Measurements from ENCODE around the gene SLC5A9. TPM values are rescaled to one million over a fixed set of nuclear protein-coding genes. Genes with fewer than 3 reads are reported as not detected.

The SLC5A9 gene
- total RNA-seq, 4 donors from 2014 or later: not detected

DNA sequence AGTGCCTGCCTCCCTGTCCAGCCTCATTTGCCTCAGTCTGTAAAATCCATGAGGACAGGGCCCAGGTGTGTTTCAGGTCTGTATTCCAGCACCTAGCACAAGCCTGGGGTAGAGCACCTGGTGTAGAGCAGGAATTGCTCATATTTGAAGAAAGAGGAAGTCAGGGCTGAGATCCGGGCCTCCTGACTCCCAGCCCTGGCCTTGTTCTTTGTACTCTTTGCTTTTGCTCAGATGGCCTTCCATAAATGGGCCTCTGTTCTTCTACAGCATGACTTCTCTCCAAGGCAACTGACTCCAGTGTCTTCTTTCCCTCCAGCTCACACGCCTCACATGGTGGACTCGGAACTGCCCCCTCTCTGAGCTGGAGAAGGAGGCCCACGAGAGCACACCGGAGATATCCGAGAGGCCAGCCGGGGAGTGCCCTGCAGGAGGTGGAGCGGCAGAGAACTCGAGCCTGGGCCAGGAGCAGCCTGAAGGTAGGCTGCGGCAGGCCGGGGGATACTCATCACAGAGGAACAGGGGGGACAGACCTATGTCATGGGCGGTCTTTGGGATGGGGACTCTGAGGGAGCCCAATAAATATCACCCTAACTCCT, 19.7 kb downstream of the SLC5A9 start:
- DNase-seq (ENCODE audit: low spot score in 2 of 2): no peak
- Histone ChIP-seq H3K4me3 (no peak overlapping the region), H3K27me3 (no peaks in the 10 kb centered on the region), H3K36me3 (no peaks in the 10 kb centered on the region), H3K27ac (no peak overlapping the region), H3K4me1 (peaks cover 0 to 6% (median 2%) of the 10 kb centered on the region in 4 donors), H3K9me3 (no peaks in the 10 kb centered on the region)
- TF ChIP-seq POLR2A (IDR thresholded peaks at IDR 0.05): no peak
- TF ChIP-seq, protein P1, sequence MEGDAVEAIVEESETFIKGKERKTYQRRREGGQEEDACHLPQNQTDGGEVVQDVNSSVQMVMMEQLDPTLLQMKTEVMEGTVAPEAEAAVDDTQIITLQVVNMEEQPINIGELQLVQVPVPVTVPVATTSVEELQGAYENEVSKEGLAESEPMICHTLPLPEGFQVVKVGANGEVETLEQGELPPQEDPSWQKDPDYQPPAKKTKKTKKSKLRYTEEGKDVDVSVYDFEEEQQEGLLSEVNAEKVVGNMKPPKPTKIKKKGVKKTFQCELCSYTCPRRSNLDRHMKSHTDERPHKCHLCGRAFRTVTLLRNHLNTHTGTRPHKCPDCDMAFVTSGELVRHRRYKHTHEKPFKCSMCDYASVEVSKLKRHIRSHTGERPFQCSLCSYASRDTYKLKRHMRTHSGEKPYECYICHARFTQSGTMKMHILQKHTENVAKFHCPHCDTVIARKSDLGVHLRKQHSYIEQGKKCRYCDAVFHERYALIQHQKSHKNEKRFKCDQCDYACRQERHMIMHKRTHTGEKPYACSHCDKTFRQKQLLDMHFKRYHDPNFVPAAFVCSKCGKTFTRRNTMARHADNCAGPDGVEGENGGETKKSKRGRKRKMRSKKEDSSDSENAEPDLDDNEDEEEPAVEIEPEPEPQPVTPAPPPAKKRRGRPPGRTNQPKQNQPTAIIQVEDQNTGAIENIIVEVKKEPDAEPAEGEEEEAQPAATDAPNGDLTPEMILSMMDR (IDR thresholded peaks at IDR 0.05): no peak
- 72 to 74% methylated on average over 10 to 12 of the region's 12 CpGs for WGBS, 2 donors

DNA sequence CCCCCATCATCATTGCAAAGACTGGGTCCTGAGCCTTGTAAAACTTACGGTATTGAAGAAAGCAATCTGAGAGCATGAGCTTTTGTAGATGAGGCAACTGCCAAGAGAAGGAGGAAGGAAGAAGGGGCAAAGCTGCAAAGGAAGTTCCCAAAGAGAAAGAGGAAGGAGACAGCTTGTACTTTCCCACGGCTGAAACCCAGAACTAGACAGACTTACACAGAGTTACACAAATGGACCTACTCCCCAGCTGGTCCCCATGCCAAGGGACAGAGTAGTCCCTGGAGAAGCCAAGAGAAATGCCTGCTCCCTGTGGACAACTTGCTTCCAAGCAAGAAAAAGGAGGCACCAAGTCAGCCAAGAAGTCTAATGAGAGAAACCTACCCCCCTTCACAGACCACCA, 22.6 kb downstream of the SLC5A9 start:
- Histone ChIP-seq H3K27me3 (no peaks in the 10 kb centered on the region), H3K36me3 (no peaks in the 10 kb centered on the region), H3K4me1 (peaks cover 0 to 6% (median 2%) of the 10 kb centered on the region in 4 donors), H3K4me3 (no peak overlapping the region), H3K9me3 (no peaks in the 10 kb centered on the region), H3K27ac (no peak overlapping the region)
- WGBS, 2 donors: 50 to 72% methylated on average over 2 of the region's 2 CpGs
- TF ChIP-seq POLR2A (IDR thresholded peaks at IDR 0.05) (no peak), EP300 (IDR thresholded peaks at IDR 0.05) (peak in 1 of 2 donors; percentile 83)
- DNase-seq (ENCODE audit: low spot score in 2 of 2): peak in 1 of 2 donors; percentile 32

DNA sequence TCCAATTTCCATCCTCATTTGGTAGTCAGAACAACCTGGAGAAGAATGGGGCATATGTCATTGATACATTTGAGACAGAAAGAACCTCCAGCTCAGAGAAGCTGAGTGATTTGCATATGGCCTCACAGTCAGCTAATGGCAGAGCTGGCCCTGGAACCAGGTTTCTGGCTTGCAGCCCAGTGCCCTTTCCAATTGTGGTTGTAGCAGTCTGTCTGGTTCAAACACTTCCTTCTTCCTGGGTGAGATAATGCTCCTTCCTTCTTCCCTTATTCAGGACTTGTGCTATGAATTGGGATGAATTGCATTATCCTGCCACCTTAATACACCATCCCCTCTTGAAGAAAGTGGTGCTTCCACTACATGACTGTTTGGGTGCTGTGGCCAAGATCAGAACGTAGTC, 24.2 kb downstream of the SLC5A9 start:
- H3K36me3 ChIP-seq: no peaks in the 10 kb centered on the region
- peak in 1 of 2 donors; percentile 36 for TF ChIP-seq EP300 (IDR thresholded peaks at IDR 0.05)
- TF ChIP-seq, protein P1 (IDR thresholded peaks at IDR 0.05): no peak
- H3K27me3 ChIP-seq: no peaks in the 10 kb centered on the region
- H3K4me3 ChIP-seq: no peak overlapping the region
- DNase-seq (ENCODE audit: low spot score in 2 of 2): no peak
- 72 to 73% methylated on average over 1 of the region's 1 CpG for WGBS, 2 donors
- H3K27ac ChIP-seq: no peak overlapping the region
- peaks cover 0 to 6% (median 2%) of the 10 kb centered on the region in 4 donors for H3K4me1 ChIP-seq
- no peaks in the 10 kb centered on the region for H3K9me3 ChIP-seq

DNA sequence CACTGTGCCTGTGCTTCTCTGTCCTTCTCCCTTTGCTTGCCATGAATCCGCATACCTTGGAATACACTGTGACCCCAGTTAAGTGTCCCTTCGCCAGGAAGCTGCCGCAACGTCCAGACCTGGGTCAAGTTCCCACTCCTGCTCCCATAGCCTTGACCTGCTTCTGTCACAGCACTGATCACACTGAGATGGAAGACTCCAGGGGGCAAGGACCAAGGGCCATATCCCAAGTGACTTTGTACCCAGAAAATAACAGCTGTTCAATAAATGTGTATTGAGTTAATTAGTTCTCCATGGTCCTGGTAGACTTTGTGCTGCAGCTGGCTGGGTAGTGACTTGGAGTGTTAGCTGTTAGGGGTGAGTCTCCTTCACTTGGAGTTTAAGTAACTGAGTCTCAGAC, 25.8 kb downstream of the SLC5A9 start:
- Histone ChIP-seq H3K27ac (no peak overlapping the region), H3K9me3 (no peaks in the 10 kb centered on the region), H3K27me3 (no peaks in the 10 kb centered on the region), H3K4me1 (peaks cover 0 to 6% (median 0%) of the 10 kb centered on the region in 4 donors), H3K4me3 (no peak overlapping the region), H3K36me3 (no peaks in the 10 kb centered on the region)
- TF ChIP-seq POLR2A (IDR thresholded peaks at IDR 0.05): no peak
- WGBS, 2 donors: 92 to 94% methylated on average over 4 of the region's 4 CpGs
- DNase-seq (ENCODE audit: low spot score in 2 of 2): no peak

DNA sequence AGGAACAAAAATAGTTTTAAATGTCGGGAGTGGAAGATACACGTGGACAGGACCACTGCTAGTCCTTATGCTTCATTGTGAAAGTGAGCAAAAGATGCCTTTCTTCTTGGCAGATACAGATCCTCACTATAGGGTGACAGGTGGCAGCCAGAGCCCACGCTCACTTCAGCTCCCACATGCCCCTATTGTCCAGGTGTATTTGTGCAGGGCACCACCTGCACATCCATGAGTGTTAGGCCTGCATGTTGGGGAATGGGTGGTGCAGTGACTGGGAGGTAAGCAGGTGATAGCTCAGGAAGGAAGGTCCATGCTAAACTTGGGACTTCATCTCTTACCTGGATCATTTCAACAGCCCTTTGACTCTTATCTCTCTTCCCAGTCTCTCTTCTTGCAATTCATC, 27.4 kb downstream of the SLC5A9 start:
- DNase-seq (ENCODE audit: low spot score in 2 of 2): no peak
- Histone ChIP-seq H3K27me3 (no peaks in the 10 kb centered on the region), H3K9me3 (no peaks in the 10 kb centered on the region), H3K4me1 (peaks cover 0 to 6% (median 0%) of the 10 kb centered on the region in 4 donors), H3K4me3 (no peak overlapping the region), H3K36me3 (no peaks in the 10 kb centered on the region), H3K27ac (no peak overlapping the region)
- WGBS, 2 donors: 97 to 99% methylated on average over 3 of the region's 3 CpGs
- no peak for TF ChIP-seq POLR2A (IDR thresholded peaks at IDR 0.05)
- no peak for TF ChIP-seq EP300 (IDR thresholded peaks at IDR 0.05)
- TF ChIP-seq, protein P1 (IDR thresholded peaks at IDR 0.05): no peak

DNA sequence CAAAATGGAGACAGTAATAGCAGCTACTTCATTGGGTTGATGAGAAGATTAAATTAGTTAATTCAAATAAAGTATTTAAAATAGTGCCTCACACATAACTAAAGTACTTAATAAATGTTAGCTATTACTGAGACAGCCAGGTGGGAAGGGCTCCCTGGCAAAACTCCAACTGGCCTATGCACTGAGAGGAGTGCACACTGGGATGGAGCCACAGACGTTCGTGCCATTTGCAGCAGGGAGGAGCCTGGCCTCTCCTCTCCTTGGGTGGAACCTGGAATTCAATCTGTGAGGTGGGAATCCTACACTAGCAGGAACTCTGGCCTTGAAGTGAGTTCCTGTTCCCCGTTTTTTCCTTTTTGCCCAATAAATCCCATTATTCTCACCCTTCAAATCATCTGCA, 28.1 kb downstream of the SLC5A9 start:
- Histone ChIP-seq H3K36me3 (no peaks in the 10 kb centered on the region), H3K27me3 (no peaks in the 10 kb centered on the region), H3K27ac (no peak overlapping the region), H3K4me1 (peaks cover 0 to 6% (median 0%) of the 10 kb centered on the region in 4 donors), H3K9me3 (no peaks in the 10 kb centered on the region), H3K4me3 (no peak overlapping the region)
- TF ChIP-seq POLR2A (IDR thresholded peaks at IDR 0.05): no peak
- TF ChIP-seq, protein P1 (IDR thresholded peaks at IDR 0.05): no peak
- DNase-seq (ENCODE audit: low spot score in 2 of 2): no peak
- 52 to 59% methylated on average over 3 of the region's 3 CpGs for WGBS, 2 donors
